Measurements from ENCODE around the gene ABLIM1.

- TF ChIP-seq POLR2A (IDR thresholded peaks at IDR 0.05; ENCODE audit: low read depth) (no peak), EP300 (IDR thresholded peaks at IDR 0.05) (no peak)
Measured at GRCh38 chr10:114624951-114625780, 32.9 kb downstream of the ABLIM1 start.

Measured in esophagus muscularis mucosa (tissue), 2 donors.